ENCODE measurements around the gene RIN1. TPM values are rescaled to one million over a fixed set of nuclear protein-coding genes. Genes with fewer than 3 reads are reported as not detected.

The RIN1 gene
- total and polyA plus RNA-seq, 7 experiments from 2014 or later = 1.4 to 22.9 (median 9.1) TPM

GRCh38 chr11:66292543-66293332 is 43.5 kb downstream of the RIN1 start:
- H3K9me3 ChIP-seq (ENCODE audit: control insufficient read depth in 2 of 3, low read length in 3 of 3) = no peaks in the 10 kb centered on the region
- no peak overlapping the region for H3K4me3 ChIP-seq (ENCODE audit: low read length)
- H3K4me1 Mint-ChIP-seq = peaks cover 14 to 34% (median 29%) of the 10 kb centered on the region in 7 donors
- peak overlapping the region; percentile 7 to 89 (median 54) for H3K4me3 Mint-ChIP-seq
- H3K36me3 ChIP-seq (ENCODE audit: control insufficient read depth in 2 of 3, insufficient read depth in 3 of 3, low read length in 3 of 3) = no peaks in the 10 kb centered on the region
- H3K27me3 ChIP-seq (ENCODE audit: control insufficient read depth in 2 of 2, insufficient read depth in 2 of 2, low read length in 2 of 2) = peaks cover 0 to 7% of the 10 kb centered on the region in 2 donors
- peaks cover 0 to 1% (median 0%) of the 10 kb centered on the region in 11 donors for H3K9me3 Mint-ChIP-seq
- intact Hi-C loops (cut with micrococcal nuclease) = no loop called here
- CTCF ChIA-PET = no interaction called here
- POLR2A ChIA-PET = no interaction called here
- no peak overlapping the region for H3K27ac ChIP-seq (ENCODE audit: low read depth, low read length)
- peaks cover 13 to 39% (median 13%) of the 10 kb centered on the region in 5 donors for H3K27me3 Mint-ChIP-seq
- ATAC-seq (no peak), DNase-seq (no peak)
- H3K27ac Mint-ChIP-seq = peak overlapping the region in 4 of 9 donors; percentile 6 to 77 (median 19)
- H3K36me3 Mint-ChIP-seq = peaks cover 0 to 4% (median 0%) of the 10 kb centered on the region in 5 donors
- H3K4me1 ChIP-seq (ENCODE audit: control insufficient read depth in 2 of 2, insufficient read depth in 2 of 2, low read length in 2 of 2) = peaks cover 17% of the 10 kb centered on the region in 2 donors

GRCh38 chr11:66291706-66292542 is 44.3 kb downstream of the RIN1 start, which contains the start of gene TMEM151A:
Gene TMEM151A, plus strand, starts transcription at chr11:66291894. Its CDS starts 120 bp downstream, at chr11:66292014.
- intact Hi-C loops (cut with micrococcal nuclease) = no loop called here
- H3K4me3 ChIP-seq (ENCODE audit: low read length) = no peak within 1 kb of the TSS
- no peak for ATAC-seq
- H3K36me3 Mint-ChIP-seq = peaks cover 0 to 4% (median 0%) of the 10 kb centered on the region in 5 donors
- peaks cover 13 to 39% (median 13%) of the 10 kb centered on the region in 5 donors for H3K27me3 Mint-ChIP-seq
- H3K4me1 ChIP-seq (ENCODE audit: control insufficient read depth in 2 of 2, insufficient read depth in 2 of 2, low read length in 2 of 2) = peaks cover 18 to 19% of the 10 kb centered on the region in 2 donors
- peak within 1 kb of the TSS; percentile 58 to 94 (median 89) for H3K4me3 Mint-ChIP-seq
- peak in 2 of 9 donors; percentile 31 to 57 for DNase-seq
- peaks cover 0 to 7% of the 10 kb centered on the region in 2 donors for H3K27me3 ChIP-seq (ENCODE audit: control insufficient read depth in 2 of 2, insufficient read depth in 2 of 2, low read length in 2 of 2)
- peaks cover 14 to 41% (median 33%) of the 10 kb centered on the region in 7 donors for H3K4me1 Mint-ChIP-seq
- ChIA-PET POLR2A (interaction anchor here (0.6 to 1.3 kb wide), 3 partner anchors 9 to 916 kb away, joined by 3 to 5 read pairs (median 3); partner anchors contain the start of gene RIN1), CTCF (interaction anchor here (1.0 kb wide), 1 partner anchor 677 kb away, joined by 3 read pairs; no protein-coding TSS in a partner anchor)
- no peaks in the 10 kb centered on the region for H3K36me3 ChIP-seq (ENCODE audit: control insufficient read depth in 2 of 3, insufficient read depth in 3 of 3, low read length in 3 of 3)
- no peaks in the 10 kb centered on the region for H3K9me3 ChIP-seq (ENCODE audit: control insufficient read depth in 2 of 3, low read length in 3 of 3)
- H3K27ac Mint-ChIP-seq = peak within 1 kb of the TSS in 7 of 9 donors; percentile 3 to 80 (median 42)
- no peak within 1 kb of the TSS for H3K27ac ChIP-seq (ENCODE audit: low read depth, low read length)
- peaks cover 0 to 1% (median 0%) of the 10 kb centered on the region in 11 donors for H3K9me3 Mint-ChIP-seq

GRCh38 chr11:66291303-66291705 is 44.9 kb downstream of the RIN1 start:
- Histone ChIP-seq H3K9me3 (ENCODE audit: control insufficient read depth in 2 of 3, low read length in 3 of 3) (no peaks in the 10 kb centered on the region), H3K4me1 (ENCODE audit: control insufficient read depth in 2 of 2, insufficient read depth in 2 of 2, low read length in 2 of 2) (peaks cover 18 to 19% of the 10 kb centered on the region in 2 donors), H3K27me3 (ENCODE audit: control insufficient read depth in 2 of 2, insufficient read depth in 2 of 2, low read length in 2 of 2) (peaks cover 0 to 7% of the 10 kb centered on the region in 2 donors), H3K36me3 (ENCODE audit: control insufficient read depth in 2 of 3, insufficient read depth in 3 of 3, low read length in 3 of 3) (no peaks in the 10 kb centered on the region), H3K27ac (ENCODE audit: low read depth, low read length) (no peak overlapping the region), H3K4me3 (ENCODE audit: low read length) (no peak overlapping the region)
- ATAC-seq = no peak
- no peak for DNase-seq
- Mint-ChIP-seq H3K4me3 (peak overlapping the region in 7 of 10 donors; percentile 21 to 94 (median 89)), H3K27me3 (peaks cover 13 to 38% (median 13%) of the 10 kb centered on the region in 5 donors), H3K9me3 (peaks cover 0 to 1% (median 0%) of the 10 kb centered on the region in 11 donors), H3K4me1 (peaks cover 14 to 46% (median 37%) of the 10 kb centered on the region in 7 donors), H3K36me3 (peaks cover 0 to 4% (median 0%) of the 10 kb centered on the region in 5 donors), H3K27ac (peak overlapping the region in 2 of 9 donors; percentile 32 to 80)
- POLR2A ChIA-PET = interaction anchor here (0.6 to 2.4 kb wide), 6 partner anchors 8 to 915 kb away, joined by 3 to 15 read pairs (median 3); partner anchors contain the start of gene RIN1
- CTCF ChIA-PET = interaction anchor here (0.6 to 1.0 kb wide), 3 partner anchors 95 to 676 kb away, joined by 3 to 6 read pairs (median 4); no protein-coding TSS in a partner anchor
- intact Hi-C loops (cut with micrococcal nuclease) = no loop called here

GRCh38 chr11:66290330-66290621 is 46.0 kb downstream of the RIN1 start:
- H3K27me3 ChIP-seq (ENCODE audit: control insufficient read depth in 2 of 2, insufficient read depth in 2 of 2, low read length in 2 of 2) = peaks cover 0 to 7% of the 10 kb centered on the region in 2 donors
- peak overlapping the region in 5 of 9 donors; percentile 42 to 94 (median 45) for H3K27ac Mint-ChIP-seq
- intact Hi-C loops (cut with micrococcal nuclease) = no loop called here

GRCh38 chr11:66289548-66290329 is 46.5 kb downstream of the RIN1 start:
- Mint-ChIP-seq H3K9me3 (peaks cover 0 to 1% (median 0%) of the 10 kb centered on the region in 11 donors), H3K27ac (peak overlapping the region; percentile 74 to 97 (median 92)), H3K4me3 (peak overlapping the region; percentile 86 to 96 (median 90)), H3K36me3 (peaks cover 0 to 4% (median 0%) of the 10 kb centered on the region in 5 donors), H3K27me3 (peaks cover 13 to 35% (median 13%) of the 10 kb centered on the region in 5 donors), H3K4me1 (peaks cover 16 to 46% (median 37%) of the 10 kb centered on the region in 7 donors)
- peaks cover 0 to 7% of the 10 kb centered on the region in 2 donors for H3K27me3 ChIP-seq (ENCODE audit: control insufficient read depth in 2 of 2, insufficient read depth in 2 of 2, low read length in 2 of 2)
- H3K4me1 ChIP-seq (ENCODE audit: control insufficient read depth in 2 of 2, insufficient read depth in 2 of 2, low read length in 2 of 2) = peaks cover 18 to 19% of the 10 kb centered on the region in 2 donors
- peak overlapping the region; percentile 99 for H3K4me3 ChIP-seq (ENCODE audit: low read length)
- no peaks in the 10 kb centered on the region for H3K9me3 ChIP-seq (ENCODE audit: control insufficient read depth in 2 of 3, low read length in 3 of 3)
- DNase-seq = peak in 2 of 9 donors; percentile 82 to 87
- H3K36me3 ChIP-seq (ENCODE audit: control insufficient read depth in 2 of 3, insufficient read depth in 3 of 3, low read length in 3 of 3) = peaks cover 0 to 8% (median 0%) of the 10 kb centered on the region in 3 experiments
- H3K27ac ChIP-seq (ENCODE audit: low read depth, low read length) = peak overlapping the region; percentile 76
- intact Hi-C loops (cut with micrococcal nuclease) = loop anchor here (1.0 to 10.0 kb wide), 10 partner anchors 21 to 1195 kb away; partner anchors contain the start of genes NPAS4 (in 2 of the 2), RAB1B (in 2 of the 2), AIP (in 1 of the 2) and BANF1 (in 1 of the 2)
- ATAC-seq = peak; percentile 60
- ChIA-PET CTCF (interaction anchor here (1.0 to 2.5 kb wide), 3 partner anchors 21 to 67 kb away, joined by 3 to 12 read pairs (median 8); no protein-coding TSS in a partner anchor), POLR2A (interaction anchor here (0.5 to 4.4 kb wide), 25 partner anchors 9 to 1131 kb away, joined by 3 to 28 read pairs (median 3); partner anchors contain the start of genes BRMS1, CCDC87, CCS and CD248)

More at GRCh38 chr11:66290330-66290621, 46.0 kb downstream of the RIN1 start:
- H3K4me1 Mint-ChIP-seq = peaks cover 16 to 46% (median 37%) of the 10 kb centered on the region in 7 donors
- peaks cover 0 to 4% (median 0%) of the 10 kb centered on the region in 5 donors for H3K36me3 Mint-ChIP-seq
- peak overlapping the region; percentile 86 to 96 (median 90) for H3K4me3 Mint-ChIP-seq
- Histone ChIP-seq H3K4me1 (ENCODE audit: control insufficient read depth in 2 of 2, insufficient read depth in 2 of 2, low read length in 2 of 2) (peaks cover 18 to 19% of the 10 kb centered on the region in 2 donors), H3K36me3 (ENCODE audit: control insufficient read depth in 2 of 3, insufficient read depth in 3 of 3, low read length in 3 of 3) (peaks cover 0 to 2% (median 0%) of the 10 kb centered on the region in 3 experiments), H3K4me3 (ENCODE audit: low read length) (no peak overlapping the region), H3K9me3 (ENCODE audit: control insufficient read depth in 2 of 3, low read length in 3 of 3) (no peaks in the 10 kb centered on the region), H3K27ac (ENCODE audit: low read depth, low read length) (no peak overlapping the region)
- H3K27me3 Mint-ChIP-seq = peaks cover 13 to 35% (median 13%) of the 10 kb centered on the region in 5 donors
- ChIA-PET POLR2A (interaction anchor here (1.3 to 2.4 kb wide), 5 partner anchors 19 to 131 kb away, joined by 3 to 15 read pairs (median 9); partner anchors contain the start of gene CD248), CTCF (interaction anchor here (0.8 kb wide), 1 partner anchor 96 kb away, joined by 4 read pairs; no protein-coding TSS in a partner anchor)
- H3K9me3 Mint-ChIP-seq = peaks cover 0 to 1% (median 0%) of the 10 kb centered on the region in 11 donors
- ATAC-seq = no peak
- no peak for DNase-seq
